ENCODE data around the gene MIF4GD. TPM values are rescaled to one million over a fixed set of nuclear protein-coding genes. Genes with fewer than 3 reads are reported as not detected.

Gene MIF4GD
- total RNA-seq, 1 experiment from 2014 or later, result 26.1 TPM

DNA sequence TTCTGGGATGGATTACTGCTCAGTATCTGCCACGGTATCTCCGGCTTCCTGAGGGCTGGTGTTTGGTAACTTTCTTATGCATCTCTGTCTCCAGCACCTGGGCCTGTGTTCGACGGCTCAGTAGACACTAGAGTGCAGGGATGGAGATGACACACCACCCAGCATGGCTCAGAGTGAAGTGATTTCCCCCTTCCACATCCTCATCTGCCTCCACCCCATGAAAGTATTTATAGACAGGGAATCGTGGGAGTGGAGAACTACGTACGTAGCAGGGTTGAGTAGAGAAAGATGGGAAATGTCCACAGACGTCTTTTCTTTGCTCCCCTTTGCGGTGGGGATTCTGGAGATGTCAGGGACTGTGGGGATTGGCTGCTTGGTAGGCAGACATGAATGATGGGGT lies 30.0 kb upstream of the MIF4GD start:
- Histone ChIP-seq H2BK20ac (ENCODE audit: low read depth, low read length, poor library complexity, severe bottlenecking) (no peak overlapping the region), H3K79me2 (ENCODE audit: insufficient read depth, low read length) (no peaks in the 10 kb centered on the region), H2BK120ac (ENCODE audit: low read depth, low read length, poor library complexity, severe bottlenecking) (no peak overlapping the region), H2AK5ac (ENCODE audit: insufficient read length, low read length) (no peak overlapping the region), H3K79me1 (ENCODE audit: insufficient read depth, low read depth, low read length, poor library complexity, severe bottlenecking) (no peaks in the 10 kb centered on the region), H3K27me3 (ENCODE audit: insufficient read depth, low read length) (no peaks in the 10 kb centered on the region), H3K14ac (ENCODE audit: insufficient read depth, low read length) (no peak overlapping the region), H2BK12ac (ENCODE audit: insufficient read length, low read depth, low read length) (no peak overlapping the region), H3K18ac (ENCODE audit: insufficient read length, low read depth, low read length) (no peak overlapping the region), H2AFZ (ENCODE audit: low read length) (no peak overlapping the region), H2BK15ac (ENCODE audit: low read depth, low read length) (no peak overlapping the region), H3K4ac (ENCODE audit: low read depth, low read length) (no peak overlapping the region), H4K91ac (ENCODE audit: insufficient read length, low read depth, low read length) (no peak overlapping the region), H3K23ac (ENCODE audit: insufficient read length, low read depth, low read length) (no peak overlapping the region), H2BK5ac (ENCODE audit: insufficient read length, low read length) (no peak overlapping the region), H4K8ac (replicated peaks; ENCODE audit: insufficient read length, low read depth, low read length) (no peak overlapping the region), H3K23me2 (ENCODE audit: insufficient read length, low read depth, low read length, poor library complexity, severe bottlenecking) (no peaks in the 10 kb centered on the region), H3T11ph (ENCODE audit: low read length) (no peak overlapping the region), H4K5ac (ENCODE audit: insufficient read length, low read depth, low read length) (no peak overlapping the region), H3K27ac (ENCODE audit: insufficient read length, low read depth, low read length) (no peak overlapping the region), H3K56ac (ENCODE audit: insufficient read length, low read depth, low read length) (no peak overlapping the region), H3K9ac (ENCODE audit: extremely low read depth, insufficient read length, low read length) (no peak overlapping the region), H3K4me2 (ENCODE audit: insufficient read depth, insufficient read length, low read length) (no peak overlapping the region), H3K9me3 (ENCODE audit: control insufficient read depth, low read depth, low read length) (no peaks in the 10 kb centered on the region), H3K4me1 (ENCODE audit: insufficient read depth, low read length) (no peaks in the 10 kb centered on the region), H4K20me1 (ENCODE audit: control insufficient read depth, insufficient read depth, insufficient read length) (no peaks in the 10 kb centered on the region)
- Mint-ChIP-seq H3K9me3 (no peaks in the 10 kb centered on the region), H3K4me3 (no peak overlapping the region; a peak in 1 of 5 replicates), H3K36me3 (ENCODE audit: insufficient read depth in 1 of 3, low read depth in 3 of 3) (no peaks in the 10 kb centered on the region; a peak in 1 of 7 replicates), H3K27ac (no peak overlapping the region), H3K27me3 (ENCODE audit: low read depth) (no peaks in the 10 kb centered on the region), H3K4me1 (no peaks in the 10 kb centered on the region)
- no CpG with 5 or more reads among the region's 9 CpGs for WGBS (ENCODE audit: extremely low coverage, insufficient read length, low lambda C conversion rate)
- no peak for DNase-seq
- no peak for TF ChIP-seq CTCF (conservative IDR thresholded peaks at IDR 0.05)

All from H9 (cell line).